Measurements from ENCODE around the gene AMPD3.
A peak's percentile ranks its signal among the peaks of the same experiment; 100 is the strongest.

The AMPD3 gene

DNA sequence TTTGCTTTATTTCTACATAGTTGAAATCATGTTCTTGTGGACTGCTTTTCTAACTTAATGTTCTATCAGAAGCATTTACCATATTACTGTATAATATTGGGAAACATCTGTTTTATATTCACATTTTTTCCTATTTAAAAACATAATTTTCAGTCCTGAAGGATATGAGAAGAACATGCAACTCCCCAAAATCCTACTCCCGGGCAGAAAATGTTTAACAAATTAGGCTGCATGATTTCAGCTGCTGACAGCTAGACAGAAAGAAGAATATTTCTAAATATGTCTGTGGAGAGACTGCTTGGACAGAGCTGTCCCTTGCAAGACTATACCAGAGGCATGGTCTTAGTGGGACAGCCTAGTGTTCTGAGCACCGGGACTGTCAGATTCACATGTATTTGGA lies 15.7 kb upstream of the AMPD3 start:
- no peak for DNase-seq

DNA sequence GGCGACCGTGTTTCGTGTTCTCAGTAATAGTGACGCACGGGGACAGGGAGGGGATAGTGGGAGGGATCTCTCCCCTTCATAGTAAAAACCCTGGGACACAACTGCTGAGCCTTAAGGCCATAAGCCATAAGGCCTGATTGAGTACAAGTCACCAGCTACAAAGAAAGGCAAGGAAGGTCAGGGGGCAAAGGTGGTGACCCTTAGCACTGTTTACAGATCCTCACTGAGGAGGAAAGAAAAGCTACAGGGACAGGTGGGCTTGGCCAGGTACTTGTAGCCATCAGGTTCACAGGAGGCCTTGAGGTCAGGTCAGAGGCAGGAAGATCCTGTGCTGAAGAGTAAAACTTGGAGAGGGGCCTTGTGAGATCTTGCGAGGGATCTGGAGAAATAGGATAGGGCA lies 15.1 kb upstream of the AMPD3 start:
- DNase-seq: no peak

DNA sequence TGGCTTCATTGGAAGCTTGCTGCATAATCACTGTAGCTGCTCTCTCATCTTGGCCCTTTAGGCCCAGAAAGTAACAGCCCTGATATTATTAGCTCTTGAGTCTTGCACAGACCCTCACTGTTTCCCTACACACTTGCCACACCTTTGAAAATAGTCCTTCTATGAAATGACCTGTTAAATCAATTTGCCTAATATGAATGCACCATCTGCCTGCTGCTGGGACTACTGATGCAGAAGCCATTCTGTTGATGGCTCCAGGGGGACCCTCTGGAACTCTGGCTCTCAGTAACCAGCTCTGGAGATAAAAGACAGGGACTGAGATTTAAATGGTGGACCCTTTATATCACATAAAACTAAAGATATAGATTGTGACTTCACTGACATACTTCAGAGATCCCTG lies 14.7 kb upstream of the AMPD3 start:
- no peak for DNase-seq

DNA sequence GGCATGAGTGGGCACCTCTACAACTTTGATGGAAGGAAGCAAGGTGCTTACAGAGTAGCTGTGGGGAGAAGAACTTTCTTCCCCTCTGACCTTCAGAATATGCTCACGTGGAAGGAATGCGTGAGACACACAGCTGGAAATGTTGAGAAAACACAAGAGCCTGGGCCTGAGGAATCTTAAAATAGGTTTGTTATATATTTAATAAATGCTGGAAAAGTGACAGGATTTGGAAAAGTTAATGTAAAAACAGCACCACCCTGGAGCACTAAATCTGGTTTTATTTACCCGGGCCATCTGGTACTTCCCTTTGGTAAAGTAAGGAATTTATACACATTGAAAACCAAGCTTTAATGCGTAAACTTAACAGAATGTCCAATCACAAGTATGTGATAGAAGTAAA lies 14.0 kb upstream of the AMPD3 start:
- DNase-seq: no peak

DNA sequence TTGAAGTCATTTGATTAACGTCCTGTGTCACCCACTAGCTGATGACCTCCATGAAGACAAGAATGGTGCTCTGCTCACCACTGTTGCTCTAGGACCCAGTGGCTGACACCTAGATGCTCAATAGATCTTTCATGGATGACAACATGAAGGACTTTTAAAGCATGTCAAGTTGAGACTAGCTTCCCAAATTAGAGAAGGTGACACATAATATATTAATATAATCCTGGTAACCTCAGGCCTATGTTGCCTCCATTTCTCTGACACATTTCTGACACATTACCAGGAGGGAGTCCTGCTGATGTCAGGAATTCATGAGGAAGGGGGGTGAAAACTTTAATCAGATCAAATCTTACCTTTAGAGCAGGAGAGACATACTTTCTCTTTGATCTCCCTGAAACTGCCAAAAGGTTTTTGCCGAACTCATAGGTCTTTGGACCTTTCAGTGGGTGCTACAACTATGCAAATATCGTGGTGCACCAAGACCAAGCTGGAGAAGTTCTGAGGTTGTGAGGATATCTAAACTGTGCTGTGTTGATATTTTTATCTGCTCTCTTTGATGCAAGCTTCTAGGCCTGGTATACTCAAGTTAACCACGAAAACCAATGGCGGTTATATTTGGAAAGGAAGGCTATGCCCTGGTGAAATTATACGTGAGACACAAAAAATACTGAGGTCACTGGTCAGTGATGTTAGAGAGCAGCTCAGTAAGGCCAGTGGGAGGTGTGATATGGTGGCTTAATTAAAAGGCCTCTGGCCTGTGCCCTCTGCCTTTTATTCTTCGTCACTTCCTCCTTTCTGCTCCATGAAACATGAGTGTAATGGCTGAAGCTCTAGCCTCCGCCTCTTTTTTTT lies 13.2 kb upstream of the AMPD3 start:
- no peak for DNase-seq

DNA sequence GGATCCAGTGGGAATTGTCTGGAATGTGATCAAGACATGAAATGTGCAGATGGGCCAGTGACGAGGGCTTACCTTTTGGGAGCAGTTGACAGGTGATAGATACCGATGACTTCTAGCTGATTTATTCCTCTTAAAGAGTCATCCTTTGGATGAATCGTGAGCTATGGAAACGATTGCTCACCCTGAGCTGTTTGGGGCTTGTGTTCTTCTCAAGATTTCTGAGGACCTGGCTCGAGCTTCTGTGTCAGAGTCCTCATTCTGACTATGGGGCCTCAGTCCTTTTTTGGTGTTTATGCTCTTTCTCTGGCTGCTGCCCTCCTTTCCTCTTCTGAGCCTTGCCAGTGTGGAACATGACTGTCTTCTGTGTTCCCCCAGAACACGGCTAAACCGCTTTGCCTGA lies 11.9 kb upstream of the AMPD3 start:
- DNase-seq: no peak

DNA sequence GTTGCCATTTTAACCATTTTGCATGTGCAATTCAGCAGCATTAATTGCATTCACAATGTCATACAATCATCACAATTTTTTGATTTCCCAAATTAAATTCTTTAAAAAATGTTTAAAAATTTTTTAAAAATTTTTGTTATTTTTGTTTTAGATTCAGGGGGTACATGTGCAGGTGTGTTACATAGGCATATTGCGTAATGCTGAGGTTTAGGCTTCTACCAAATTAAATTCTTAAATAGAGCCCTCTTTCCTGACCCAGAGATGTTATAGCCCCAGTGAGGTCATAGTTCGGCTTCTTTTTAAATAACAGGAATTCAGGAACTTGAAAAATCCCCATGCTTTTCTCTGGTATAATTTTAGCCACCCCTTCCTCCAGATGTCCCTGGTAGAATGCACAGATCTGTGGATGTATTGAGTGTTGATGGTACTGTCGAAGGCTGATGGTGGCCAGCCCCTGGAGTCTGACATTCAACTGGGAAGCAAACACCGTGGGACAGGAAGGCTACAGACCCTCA lies 11.3 kb upstream of the AMPD3 start:
- no peak for DNase-seq

DNA sequence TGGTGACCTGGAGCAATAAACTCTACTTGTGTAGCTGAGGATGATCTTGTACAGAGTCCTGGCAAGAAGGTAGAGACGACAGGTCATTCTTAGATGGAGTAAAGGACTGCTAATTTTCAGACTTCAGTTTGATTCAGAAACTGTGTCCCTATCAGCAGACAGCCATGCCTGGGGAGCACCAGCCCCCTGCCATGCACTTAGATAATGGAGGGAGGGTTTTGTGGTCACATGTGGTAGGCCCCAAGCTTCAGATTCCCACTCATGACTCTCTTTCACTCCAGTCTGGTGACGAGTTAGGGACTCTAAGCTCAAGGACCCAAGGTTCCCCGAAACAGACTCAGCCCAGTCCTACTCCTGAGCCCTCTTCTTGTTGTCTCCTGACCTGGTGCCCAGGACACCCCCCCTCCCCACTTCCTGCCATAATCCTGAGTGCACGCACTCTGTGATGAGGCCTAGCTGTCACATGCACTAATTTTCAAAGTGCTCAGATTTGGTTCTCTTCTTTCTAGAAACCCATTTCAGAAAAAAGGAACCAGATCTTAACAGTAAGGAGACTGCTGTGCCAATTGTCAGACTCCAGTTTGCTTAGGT lies 10.2 kb upstream of the AMPD3 start:
- no peak for DNase-seq

DNA sequence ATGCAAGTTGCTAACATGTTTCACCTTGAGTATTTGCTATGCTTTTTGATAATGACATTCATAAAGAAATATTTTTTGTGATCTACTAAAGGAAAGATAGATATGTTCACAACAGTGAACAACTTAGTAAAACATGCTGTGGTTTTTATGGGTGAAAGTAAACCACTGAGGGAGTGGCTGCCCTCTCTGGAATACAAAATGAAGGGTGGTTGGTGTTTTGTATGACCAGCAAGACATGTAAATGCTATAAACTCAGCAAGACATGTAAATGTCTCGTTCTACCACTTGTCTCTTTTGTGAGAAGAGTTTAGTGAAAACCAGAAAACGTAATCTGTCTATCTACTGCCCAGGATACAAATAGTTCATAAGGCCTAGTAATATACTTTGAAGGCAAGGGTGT lies 7.6 kb upstream of the AMPD3 start:
- no peak for DNase-seq

DNA sequence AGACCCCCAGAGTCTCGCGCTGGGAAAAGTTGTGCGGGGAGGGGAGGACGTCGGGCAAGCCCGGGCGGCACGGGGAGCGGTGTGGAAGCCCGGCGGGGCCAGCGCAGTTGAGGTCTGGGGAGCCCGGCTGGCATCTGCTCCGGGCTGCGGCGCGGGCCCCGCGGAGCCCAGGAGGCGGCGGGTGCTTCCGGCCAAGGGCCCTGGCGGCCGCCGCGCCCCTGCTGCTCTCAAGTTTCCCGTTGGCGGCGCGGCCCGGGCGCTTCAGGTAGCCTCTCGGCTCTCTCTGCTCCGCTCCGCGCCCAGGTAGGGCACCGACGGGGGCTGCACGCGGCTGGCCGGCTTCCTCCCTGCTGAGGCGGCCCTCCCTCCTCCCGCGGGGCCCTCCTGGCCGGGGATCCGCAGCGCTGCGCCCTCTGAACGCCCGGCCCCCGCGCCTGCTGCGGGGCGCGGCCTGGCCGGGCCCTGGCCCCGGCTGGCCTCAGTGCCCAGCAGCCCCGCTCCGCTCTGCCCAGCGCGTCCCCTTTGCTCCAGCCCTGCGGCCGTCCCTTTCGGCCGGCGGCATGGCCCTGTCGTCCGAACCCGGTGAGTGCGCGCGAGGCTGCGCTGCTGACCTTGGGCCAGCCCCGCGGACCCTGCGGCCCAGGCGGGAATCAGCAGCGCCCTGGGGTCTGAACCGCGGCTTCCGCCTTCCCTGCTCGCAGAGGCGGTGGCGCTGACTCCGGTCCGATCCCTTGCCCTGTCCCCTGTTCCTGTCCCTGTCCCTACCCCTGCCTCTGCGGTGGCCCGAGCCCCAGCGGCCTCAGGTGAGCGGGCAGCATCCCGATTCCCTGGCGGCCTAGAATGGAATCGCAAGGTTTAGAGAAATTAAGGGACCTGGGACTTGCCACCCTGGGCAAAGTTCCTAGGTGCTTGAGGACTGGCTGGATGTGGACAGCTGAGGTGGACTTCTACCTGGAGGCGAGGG lies 4.3 kb upstream of the AMPD3 start:
- DNase-seq: peak; percentile 26 to 28

DNA sequence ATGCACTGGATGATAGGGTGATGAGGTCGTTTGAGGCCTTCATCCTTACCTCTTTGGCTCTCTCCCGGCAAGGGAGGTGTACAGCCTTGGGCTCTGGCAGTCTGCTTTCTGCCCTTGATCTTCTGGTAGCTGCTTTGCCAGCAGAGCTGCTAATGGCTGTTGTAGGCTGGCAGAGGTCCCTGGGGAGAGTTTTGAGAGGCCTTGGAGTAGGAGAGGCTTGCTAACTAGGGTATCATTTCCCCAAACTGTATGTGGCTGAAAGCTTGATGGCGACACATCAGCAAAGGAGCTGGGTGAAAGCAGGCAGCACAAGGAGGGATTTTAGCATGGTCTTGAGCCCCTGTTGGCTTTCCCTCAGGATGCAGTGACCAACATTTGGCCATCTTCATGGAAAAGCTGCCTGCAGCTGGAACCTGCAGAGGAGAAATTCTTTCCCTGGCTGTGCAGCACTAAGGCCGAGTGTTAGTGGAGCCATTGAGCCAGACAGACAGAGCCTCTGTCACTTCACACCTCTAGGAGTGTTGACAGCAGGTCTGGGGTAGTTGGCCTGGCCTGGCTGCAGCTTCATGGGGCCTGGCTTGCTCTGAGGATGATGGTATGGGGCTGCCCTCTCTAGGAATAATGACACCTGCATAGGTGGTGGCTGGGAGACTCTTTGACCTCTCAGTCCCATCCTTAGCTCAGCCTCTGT lies 3.5 kb upstream of the AMPD3 start:
- DNase-seq: no peak

DNA sequence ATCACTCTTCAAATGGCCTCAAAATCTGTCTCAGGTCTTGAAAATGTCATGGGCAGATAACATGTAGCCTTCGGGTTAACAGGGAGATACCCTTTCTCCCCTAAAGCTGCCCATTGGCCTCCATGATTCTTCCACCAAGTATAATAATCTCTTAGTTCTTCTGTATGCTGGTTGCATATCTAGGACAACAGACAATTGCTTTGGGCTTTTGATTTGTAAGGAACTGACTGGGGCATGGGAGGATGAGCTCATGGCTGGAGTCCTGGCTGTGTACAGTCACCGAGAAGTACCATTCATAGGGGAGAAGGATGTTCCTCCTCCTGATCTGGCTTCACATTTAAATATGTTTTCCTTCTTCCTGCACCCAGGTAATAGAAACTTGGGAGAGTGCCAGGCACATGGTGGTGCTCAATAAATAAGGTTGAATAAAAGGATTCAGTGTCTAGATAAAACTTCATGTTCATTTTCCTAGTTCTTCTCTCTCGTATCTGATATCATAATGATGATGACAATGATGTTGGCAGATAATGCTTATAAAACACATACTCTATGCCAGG lies 2.8 kb upstream of the AMPD3 start:
- no peak for DNase-seq

DNA sequence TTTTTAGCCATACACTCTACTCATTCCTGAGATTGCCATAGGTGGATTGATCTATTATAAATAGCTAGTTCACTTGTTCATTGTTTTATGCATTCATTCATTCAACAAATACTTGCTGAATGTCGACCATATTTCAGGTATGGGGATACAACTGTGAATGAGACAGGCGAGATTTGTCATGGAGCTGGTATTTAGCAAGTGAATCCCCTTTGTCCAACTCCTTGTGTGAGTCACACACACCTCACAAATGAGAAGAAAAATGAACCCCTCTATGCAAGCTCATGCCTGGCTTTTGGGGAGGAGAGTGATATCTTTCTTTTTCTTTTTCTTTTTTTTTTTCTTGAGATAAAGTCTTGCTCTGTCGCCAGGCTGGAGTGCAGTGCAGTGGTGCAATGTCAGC lies 1.8 kb upstream of the AMPD3 start:
- no peak for DNase-seq

DNA sequence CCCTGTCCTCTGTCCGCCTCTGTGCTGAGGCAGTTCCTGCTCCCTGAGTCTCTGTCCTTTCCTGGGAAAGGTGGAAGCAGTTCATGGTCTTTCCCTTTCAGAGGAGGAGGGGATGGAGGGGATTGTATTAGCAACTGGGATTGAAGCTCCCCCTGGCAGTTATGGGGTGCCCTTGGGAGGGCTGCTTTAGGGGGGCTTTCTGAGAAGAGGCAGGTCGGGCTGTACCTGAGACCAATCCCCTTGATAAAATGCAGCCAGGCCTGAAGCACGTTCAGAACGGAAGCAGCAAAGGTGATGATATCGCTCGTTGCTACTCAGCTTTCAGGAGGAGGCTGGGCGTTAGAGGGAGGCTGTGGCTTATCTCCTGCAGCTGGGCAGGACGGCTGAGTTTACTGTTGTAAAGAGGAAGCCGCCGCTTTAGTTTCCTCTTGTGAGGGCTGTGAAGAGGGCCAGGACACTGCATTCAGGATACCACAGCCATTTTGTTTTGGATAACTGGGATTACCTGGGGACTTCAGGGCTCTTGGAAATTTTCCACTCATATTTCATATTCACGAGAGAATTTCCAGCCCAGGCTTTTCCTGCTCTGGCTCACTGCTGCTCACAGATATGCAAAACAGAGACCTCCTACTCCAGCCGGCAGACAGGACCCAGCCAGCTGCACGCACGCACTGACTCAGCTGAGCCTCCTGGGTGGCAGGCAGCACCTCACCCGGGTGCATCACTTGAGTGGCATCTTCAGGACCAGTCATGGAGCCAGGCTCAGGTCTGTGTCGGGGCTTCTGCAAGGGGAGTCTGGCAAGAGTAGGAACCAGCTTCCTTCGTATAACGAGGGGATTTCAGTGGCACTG lies 798 bp downstream of the AMPD3 start:
- DNase-seq: peak; percentile 69 to 74

DNA sequence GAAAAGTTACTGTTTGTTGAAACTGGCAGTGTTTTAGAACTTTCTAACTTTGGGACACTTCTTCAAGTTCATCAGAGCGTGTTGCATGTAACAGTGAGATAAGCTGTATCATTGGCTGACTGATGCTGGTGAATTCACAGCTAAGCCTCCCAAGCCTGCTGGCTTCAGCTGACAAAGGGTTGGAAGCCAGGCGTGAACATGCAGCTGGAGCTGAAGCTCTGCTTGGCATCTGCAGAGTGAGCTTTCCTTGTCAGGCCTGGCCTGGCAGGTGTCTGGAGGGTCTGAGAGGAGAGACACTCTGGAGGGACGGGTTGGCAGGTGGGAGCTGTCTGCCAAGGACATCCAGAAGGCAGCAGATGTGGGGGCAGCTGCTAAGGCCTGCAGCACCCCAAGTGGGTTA lies 1.5 kb downstream of the AMPD3 start:
- DNase-seq: no peak

DNA sequence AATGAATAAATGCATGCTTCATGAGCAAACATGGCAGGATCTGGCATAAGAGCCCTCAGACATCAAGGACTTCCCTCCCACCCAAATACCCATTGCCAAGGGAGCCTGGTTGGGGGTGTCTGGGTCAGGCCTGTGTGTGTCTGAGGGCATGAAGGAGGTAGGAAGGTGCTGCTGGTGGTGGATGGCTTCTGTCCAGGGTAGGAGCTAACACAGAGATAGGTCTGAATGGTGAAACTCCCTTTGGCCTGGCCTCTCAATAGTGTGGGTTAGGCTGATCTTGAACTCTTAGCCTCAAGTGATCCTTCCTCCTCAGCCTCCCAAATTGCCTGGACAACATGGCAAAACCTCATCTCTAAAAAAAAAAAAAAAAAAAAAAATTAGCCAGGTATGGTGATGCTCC lies 2.8 kb downstream of the AMPD3 start:
- DNase-seq: no peak

DNA sequence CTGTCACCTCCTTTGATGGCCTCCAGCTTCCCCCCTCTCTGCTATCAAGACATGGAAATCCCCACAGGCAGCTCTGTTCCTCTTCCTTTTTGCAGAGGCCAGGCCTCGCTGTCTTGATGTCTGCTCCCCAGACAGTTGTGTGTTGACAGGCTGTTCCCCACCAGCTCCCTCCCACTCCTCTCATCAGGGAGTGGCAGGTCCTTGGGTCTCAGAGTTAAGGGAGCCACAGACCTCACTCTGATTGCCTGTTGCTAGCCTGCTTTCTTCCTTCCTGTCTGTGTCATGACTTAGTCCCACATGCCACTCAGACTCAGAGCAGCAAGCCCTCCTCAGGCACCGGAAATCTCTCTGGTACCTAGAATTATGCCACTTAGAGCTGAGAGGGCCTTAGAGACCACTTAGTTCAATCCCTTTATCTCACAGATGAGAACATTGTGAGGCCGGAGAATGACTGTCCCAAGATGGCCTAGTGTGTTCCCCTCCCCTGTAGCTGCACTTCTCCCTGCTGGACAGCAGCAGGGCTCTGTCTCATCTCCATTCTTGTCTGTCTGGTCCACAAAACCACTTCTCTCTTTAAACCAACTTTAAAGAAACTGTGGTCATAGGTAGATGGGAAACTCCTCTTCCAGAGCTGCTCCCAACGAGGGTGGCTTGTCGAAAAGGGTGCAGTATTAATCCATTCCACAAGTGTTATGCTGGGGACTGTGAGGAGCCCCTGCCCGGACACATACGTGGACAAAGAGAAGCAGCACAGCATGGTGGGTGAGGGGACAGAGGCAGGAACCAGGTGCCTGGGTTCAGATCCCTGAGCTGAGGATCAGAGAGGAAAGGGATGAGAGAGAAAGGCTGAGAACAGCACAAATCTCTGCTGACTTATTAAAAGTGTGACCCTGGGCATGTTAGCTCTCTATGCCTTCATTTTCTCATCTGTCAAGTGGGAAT lies 4.2 kb downstream of the AMPD3 start:
- peak; percentile 48 to 57 for DNase-seq

DNA sequence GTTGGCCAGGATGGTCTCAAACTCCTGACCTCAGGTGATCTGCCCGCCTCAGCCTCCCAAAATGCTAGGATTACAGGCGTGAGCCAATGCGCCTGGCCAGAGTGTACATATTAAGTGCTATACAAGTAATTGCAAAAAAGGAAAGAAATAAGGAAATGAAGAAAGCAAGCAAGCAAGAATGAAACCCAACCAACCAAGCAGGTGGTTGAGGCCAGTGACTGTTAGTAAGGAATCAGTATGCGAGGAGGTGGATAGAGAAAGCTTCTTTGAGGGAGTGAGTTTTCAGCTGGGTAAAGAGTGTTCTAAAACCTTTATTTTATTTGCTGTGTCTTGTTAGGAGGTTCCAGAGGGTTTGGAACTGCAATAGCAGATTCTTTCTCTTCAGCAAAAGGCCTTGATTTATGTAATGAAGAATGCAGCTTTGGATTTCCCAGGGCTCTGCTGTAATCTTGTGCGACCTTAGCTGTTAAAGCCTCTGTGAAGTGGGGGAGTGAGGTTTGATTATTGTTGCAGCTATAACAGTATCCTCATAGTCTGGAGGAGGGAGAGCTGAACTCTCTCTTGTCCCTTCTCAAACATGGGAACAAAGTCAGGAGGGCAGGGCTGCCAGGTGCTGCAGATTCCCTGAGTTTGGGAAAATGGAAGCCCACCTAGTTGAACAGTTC lies 5.7 kb downstream of the AMPD3 start:
- DNase-seq: no peak

DNA sequence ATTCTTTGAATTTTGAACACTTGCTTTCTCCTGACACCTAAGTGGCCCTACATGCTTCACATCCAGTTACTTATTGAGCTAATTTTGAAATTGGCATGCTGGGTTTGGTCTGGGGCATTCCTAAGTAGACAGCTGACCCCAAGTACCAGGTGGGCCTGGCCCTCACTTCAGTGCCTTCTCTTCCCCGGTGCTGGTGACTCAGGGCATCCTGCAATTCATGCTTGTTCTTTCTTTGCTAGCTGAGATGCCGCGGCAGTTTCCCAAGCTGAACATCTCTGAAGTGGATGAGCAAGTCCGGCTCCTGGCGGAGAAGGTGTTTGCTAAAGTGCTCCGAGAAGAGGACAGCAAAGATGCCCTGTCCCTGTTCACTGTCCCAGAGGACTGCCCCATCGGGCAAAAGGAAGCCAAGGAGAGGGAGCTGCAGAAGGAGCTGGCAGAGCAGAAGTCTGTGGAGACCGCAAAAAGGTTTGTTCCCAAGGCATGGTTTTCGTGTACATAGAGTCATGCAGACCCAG lies 6.3 kb downstream of the AMPD3 start:
- no peak for DNase-seq

All from activated CD4-positive, alpha-beta T cell treated with anti-CD3 and anti-CD28 coated beads, Interleukin-2, amount 50 U/mL, for 4 hours (primary cell).